Central memory CD8-positive, alpha-beta T cell (primary cell): ENCODE measurements around the gene RC3H2.
"Not testable (repeated sequence)": the region's sequence is repeated elsewhere in the genome, so short reads cannot be mapped to it uniquely, and the experiment has no call there.

Experiments used
- ATAC-seq: fragments of 150-1000 bp; cut with Tn5 transposase; replicated peaks from 2 replicates; pipeline ENCODE4 v1.10.0; 2022; ENCODE audit warnings: mild to moderate bottlenecking, moderate FRiP score, moderate number of reproducible peaks; ENCODE audit not compliant: poor library complexity, severe bottlenecking; ENCODE audit errors: extremely low read depth
- DNase-seq, 2 donors: peaks; one replicate each; pipeline ENCODE4 v3.0.0; 2021; ENCODE audit warnings: low spot score in 2 of 2
- H3K27ac Mint-ChIP-seq: one replicate; pipeline ENCODE4 v1.8.0; 2022; ENCODE audit warnings: low read depth, mild to moderate bottlenecking, moderate library complexity, mixed read lengths
- H3K27me3 Mint-ChIP-seq: one replicate; pipeline ENCODE4 v1.8.0; 2022; ENCODE audit warnings: mixed read lengths
- H3K36me3 Mint-ChIP-seq: one replicate; pipeline ENCODE4 v1.8.0; 2022; ENCODE audit warnings: mild to moderate bottlenecking, moderate library complexity, mixed read lengths; ENCODE audit not compliant: insufficient read depth
- H3K4me1 Mint-ChIP-seq: one replicate; pipeline ENCODE4 v1.8.0; 2022; ENCODE audit warnings: mixed read lengths
- H3K4me3 Mint-ChIP-seq: one replicate; pipeline ENCODE4 v1.8.0; 2022; ENCODE audit warnings: mild to moderate bottlenecking, moderate library complexity, mixed read lengths
- H3K9me3 Mint-ChIP-seq: one replicate; pipeline ENCODE4 v1.8.0; 2022; ENCODE audit warnings: mixed read lengths

RC3H2 gene

GRCh38 chr9:122852085-122852786 is 52.9 kb downstream of the RC3H2 start:
- H3K9me3 Mint-ChIP-seq, H3K27ac Mint-ChIP-seq, DNase-seq, H3K4me1 Mint-ChIP-seq, H3K27me3 Mint-ChIP-seq, H3K4me3 Mint-ChIP-seq, ATAC-seq: not testable (repeated sequence)
- H3K36me3 Mint-ChIP-seq: peaks cover 62% of the 10 kb centered on the region

DNA sequence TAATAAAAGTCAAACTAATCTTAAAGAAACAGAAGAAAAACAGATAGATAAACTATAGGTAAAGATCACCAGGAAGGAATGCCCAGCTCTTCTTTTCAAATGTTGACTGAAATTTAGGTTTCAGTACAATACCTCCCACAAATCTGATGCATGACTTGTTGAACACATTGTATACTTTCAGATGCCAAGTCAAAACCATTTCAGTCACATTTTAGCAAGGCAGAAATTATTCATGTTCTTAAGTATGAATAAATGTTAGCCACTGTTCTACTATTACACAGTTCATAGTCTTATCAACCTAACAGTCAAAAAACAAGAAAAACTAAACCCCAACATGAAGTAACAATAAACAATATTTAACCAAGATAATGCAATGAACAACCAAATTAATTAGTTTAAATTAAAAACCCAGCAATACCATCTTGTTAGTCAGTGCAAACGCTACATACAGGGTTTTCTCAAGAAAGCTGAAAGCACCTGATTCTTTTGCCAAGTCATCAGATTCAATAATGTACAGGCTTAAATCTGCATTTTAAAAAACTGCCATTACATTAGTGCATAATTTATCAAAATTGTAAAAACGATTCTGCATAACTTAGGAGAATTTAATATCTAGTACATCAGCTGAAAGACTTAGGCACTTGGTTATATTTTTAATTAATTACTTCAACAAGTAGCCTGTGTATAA is 56.8 kb downstream of the RC3H2 start:
- Mint-ChIP-seq H3K9me3 (no peaks in the 10 kb centered on the region), H3K36me3 (peaks cover 42% of the 10 kb centered on the region), H3K4me3 (no peak overlapping the region), H3K27ac (no peak overlapping the region), H3K4me1 (peaks cover 6% of the 10 kb centered on the region), H3K27me3 (no peaks in the 10 kb centered on the region)
- ATAC-seq (no peak), DNase-seq (no peak)

- H3K4me3 Mint-ChIP-seq: no peak overlapping the region
- H3K27ac Mint-ChIP-seq: peak overlapping the region; percentile 29
- H3K4me1 Mint-ChIP-seq: peaks cover 6% of the 10 kb centered on the region
- H3K36me3 Mint-ChIP-seq: peaks cover 39% of the 10 kb centered on the region
- DNase-seq (no peak), ATAC-seq (peak; percentile 28)
- no peaks in the 10 kb centered on the region for H3K9me3 Mint-ChIP-seq
- no peaks in the 10 kb centered on the region for H3K27me3 Mint-ChIP-seq
Measured at GRCh38 chr9:122846371-122846940, 58.7 kb downstream of the RC3H2 start.

- H3K4me3 Mint-ChIP-seq: no peak overlapping the region
- peaks cover 27% of the 10 kb centered on the region for H3K36me3 Mint-ChIP-seq
- H3K27me3 Mint-ChIP-seq: no peaks in the 10 kb centered on the region
- H3K27ac Mint-ChIP-seq: no peak overlapping the region
- ATAC-seq (no peak), DNase-seq (no peak)
- no peaks in the 10 kb centered on the region for H3K9me3 Mint-ChIP-seq
- H3K4me1 Mint-ChIP-seq: peaks cover 6% of the 10 kb centered on the region
Measured at GRCh38 chr9:122845116-122845515, 60.0 kb downstream of the RC3H2 start.

DNA sequence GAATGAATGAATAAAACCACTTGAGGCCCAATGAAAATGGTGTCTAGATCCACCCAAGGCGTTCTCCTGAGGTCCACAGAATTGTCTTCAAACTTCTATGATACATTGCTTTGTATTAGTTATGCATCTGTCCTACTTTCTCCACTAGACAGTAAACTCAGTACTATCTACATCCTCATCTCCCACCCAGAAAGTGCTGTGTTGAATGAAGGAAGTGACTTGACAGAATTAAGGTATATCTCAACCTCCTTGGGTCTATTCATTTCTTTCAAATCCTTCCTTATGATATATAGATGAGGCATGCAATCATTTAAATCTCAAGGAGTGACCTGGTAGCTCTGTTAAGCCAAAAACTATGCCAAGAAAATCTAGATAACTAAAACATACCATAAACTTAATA is 61.0 kb downstream of the RC3H2 start:
- DNase-seq (no peak), ATAC-seq (no peak)
- H3K4me3 Mint-ChIP-seq: no peak overlapping the region
- peaks cover 6% of the 10 kb centered on the region for H3K4me1 Mint-ChIP-seq
- no peak overlapping the region for H3K27ac Mint-ChIP-seq
- no peaks in the 10 kb centered on the region for H3K9me3 Mint-ChIP-seq
- H3K27me3 Mint-ChIP-seq: no peaks in the 10 kb centered on the region
- H3K36me3 Mint-ChIP-seq: peaks cover 20% of the 10 kb centered on the region

- no peak overlapping the region for H3K27ac Mint-ChIP-seq
- H3K9me3 Mint-ChIP-seq: no peaks in the 10 kb centered on the region
- H3K27me3 Mint-ChIP-seq: no peaks in the 10 kb centered on the region
- no peak overlapping the region for H3K4me3 Mint-ChIP-seq
- peaks cover 8% of the 10 kb centered on the region for H3K36me3 Mint-ChIP-seq
- ATAC-seq (no peak), DNase-seq (no peak)
- peaks cover 2% of the 10 kb centered on the region for H3K4me1 Mint-ChIP-seq
Measured at GRCh38 chr9:122841501-122841900, 63.7 kb downstream of the RC3H2 start.

DNA sequence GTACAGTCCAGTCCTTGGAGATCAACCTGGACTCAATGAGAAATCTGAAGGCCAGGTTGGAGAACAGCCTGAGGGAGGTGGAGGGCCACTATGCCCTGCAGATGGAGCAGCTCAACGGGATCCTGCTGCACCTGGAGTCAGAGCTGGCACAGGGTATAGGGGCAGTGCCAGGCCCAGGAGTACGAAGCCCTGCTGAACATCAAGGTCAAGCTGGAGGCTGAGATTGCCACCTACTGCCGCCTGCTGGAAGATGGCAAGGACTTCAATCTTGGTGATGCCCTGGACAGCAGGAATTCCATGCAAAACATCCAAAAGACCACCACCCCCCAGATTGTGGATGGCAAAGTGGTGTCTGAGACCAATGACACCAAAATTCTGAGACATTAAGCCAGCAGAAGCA is 66.7 kb downstream of the RC3H2 start:
- not testable (repeated sequence) for H3K9me3 Mint-ChIP-seq, H3K27me3 Mint-ChIP-seq, DNase-seq, H3K4me3 Mint-ChIP-seq, ATAC-seq, H3K36me3 Mint-ChIP-seq, H3K27ac Mint-ChIP-seq
- peaks cover 13% of the 10 kb centered on the region for H3K4me1 Mint-ChIP-seq

GRCh38 chr9:122837266-122837850 is 67.8 kb downstream of the RC3H2 start:
- DNase-seq (no peak), ATAC-seq (no peak)
- Mint-ChIP-seq H3K4me1 (peaks cover 14% of the 10 kb centered on the region), H3K27me3 (no peaks in the 10 kb centered on the region), H3K27ac (no peak overlapping the region), H3K4me3 (no peak overlapping the region), H3K36me3 (peaks cover 1% of the 10 kb centered on the region), H3K9me3 (no peaks in the 10 kb centered on the region)

GRCh38 chr9:122835313-122835731 is 69.8 kb downstream of the RC3H2 start:
- no peaks in the 10 kb centered on the region for H3K9me3 Mint-ChIP-seq
- H3K4me3 Mint-ChIP-seq: peak overlapping the region; percentile 54
- no peaks in the 10 kb centered on the region for H3K27me3 Mint-ChIP-seq
- H3K36me3 Mint-ChIP-seq: peaks cover 1% of the 10 kb centered on the region
- H3K4me1 Mint-ChIP-seq: peaks cover 18% of the 10 kb centered on the region
- peak overlapping the region; percentile 60 for H3K27ac Mint-ChIP-seq
- ATAC-seq (peak; percentile 60), DNase-seq (no peak)

- H3K9me3 Mint-ChIP-seq: no peaks in the 10 kb centered on the region
- H3K4me1 Mint-ChIP-seq: peaks cover 21% of the 10 kb centered on the region
- peaks cover 11% of the 10 kb centered on the region for H3K36me3 Mint-ChIP-seq
- no peak overlapping the region for H3K4me3 Mint-ChIP-seq
- DNase-seq: no peak
- no peaks in the 10 kb centered on the region for H3K27me3 Mint-ChIP-seq
- no peak for ATAC-seq
- H3K27ac Mint-ChIP-seq: peak overlapping the region; percentile 38
Measured at GRCh38 chr9:122832194-122832593, 73.0 kb downstream of the RC3H2 start.

DNA sequence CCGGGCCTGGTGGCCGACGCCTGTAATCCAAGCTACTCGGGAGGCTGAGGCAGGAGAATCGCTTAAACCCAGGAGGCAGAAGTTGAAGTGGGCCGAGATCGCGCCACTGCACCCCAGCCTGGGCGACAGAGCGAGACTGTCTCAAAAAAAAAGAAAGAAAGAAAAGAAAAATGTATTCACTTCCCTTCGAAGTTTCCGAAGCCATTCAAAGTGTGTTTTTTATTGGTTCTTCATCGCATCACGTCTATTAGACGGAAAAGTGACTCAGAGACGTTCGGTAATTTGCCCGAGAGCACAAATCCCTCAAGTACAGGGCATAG is 76.2 kb downstream of the RC3H2 start:
- peaks cover 28% of the 10 kb centered on the region for H3K4me1 Mint-ChIP-seq
- H3K27ac Mint-ChIP-seq: peak overlapping the region; percentile 92
- DNase-seq, H3K27me3 Mint-ChIP-seq, ATAC-seq, H3K9me3 Mint-ChIP-seq: not testable (repeated sequence)
- H3K36me3 Mint-ChIP-seq: peaks cover 16% of the 10 kb centered on the region
- peak overlapping the region; percentile 99 for H3K4me3 Mint-ChIP-seq

DNA sequence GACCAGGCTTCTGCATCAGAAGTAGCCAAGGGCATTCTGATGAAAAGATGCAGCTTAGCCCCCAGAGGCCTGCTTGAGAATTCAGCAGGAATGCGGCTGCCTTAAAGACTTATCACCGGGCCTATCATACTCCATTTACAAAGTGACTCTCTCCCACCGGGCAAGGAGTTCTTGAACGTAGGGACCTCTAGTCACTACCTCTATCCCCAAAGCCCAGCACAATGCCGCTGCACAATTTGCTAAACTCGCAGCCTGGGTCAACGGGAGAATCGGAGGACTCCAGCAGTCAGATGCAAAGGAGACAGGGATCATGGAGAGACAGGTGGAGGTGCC is 77.4 kb downstream of the RC3H2 start:
- no peak for DNase-seq
- Mint-ChIP-seq H3K9me3 (no peaks in the 10 kb centered on the region), H3K36me3 (peaks cover 22% of the 10 kb centered on the region), H3K4me1 (peaks cover 32% of the 10 kb centered on the region), H3K27ac (peak overlapping the region; percentile 92), H3K27me3 (no peaks in the 10 kb centered on the region), H3K4me3 (peak overlapping the region; percentile 99)
- ATAC-seq: peak; percentile 13

GRCh38 chr9:122822938-122823337 is 82.2 kb downstream of the RC3H2 start:
- peaks cover 36% of the 10 kb centered on the region for H3K36me3 Mint-ChIP-seq
- H3K4me3 Mint-ChIP-seq: no peak overlapping the region
- H3K27me3 Mint-ChIP-seq: no peaks in the 10 kb centered on the region
- no peak for ATAC-seq
- no peaks in the 10 kb centered on the region for H3K9me3 Mint-ChIP-seq
- no peak for DNase-seq
- peak overlapping the region; percentile 69 for H3K27ac Mint-ChIP-seq
- H3K4me1 Mint-ChIP-seq: peaks cover 48% of the 10 kb centered on the region
